T-helper 9 cell (primary cell): ENCODE results near the gene MAVS.
"Not testable (repeated sequence)": the region's sequence is repeated elsewhere in the genome, so short reads cannot be mapped to it uniquely, and the experiment has no call there.

Source experiments
- DNase-seq: peaks from one replicate; pipeline ENCODE4 v3.0.0-alpha.2; 2020

MAVS gene

DNA sequence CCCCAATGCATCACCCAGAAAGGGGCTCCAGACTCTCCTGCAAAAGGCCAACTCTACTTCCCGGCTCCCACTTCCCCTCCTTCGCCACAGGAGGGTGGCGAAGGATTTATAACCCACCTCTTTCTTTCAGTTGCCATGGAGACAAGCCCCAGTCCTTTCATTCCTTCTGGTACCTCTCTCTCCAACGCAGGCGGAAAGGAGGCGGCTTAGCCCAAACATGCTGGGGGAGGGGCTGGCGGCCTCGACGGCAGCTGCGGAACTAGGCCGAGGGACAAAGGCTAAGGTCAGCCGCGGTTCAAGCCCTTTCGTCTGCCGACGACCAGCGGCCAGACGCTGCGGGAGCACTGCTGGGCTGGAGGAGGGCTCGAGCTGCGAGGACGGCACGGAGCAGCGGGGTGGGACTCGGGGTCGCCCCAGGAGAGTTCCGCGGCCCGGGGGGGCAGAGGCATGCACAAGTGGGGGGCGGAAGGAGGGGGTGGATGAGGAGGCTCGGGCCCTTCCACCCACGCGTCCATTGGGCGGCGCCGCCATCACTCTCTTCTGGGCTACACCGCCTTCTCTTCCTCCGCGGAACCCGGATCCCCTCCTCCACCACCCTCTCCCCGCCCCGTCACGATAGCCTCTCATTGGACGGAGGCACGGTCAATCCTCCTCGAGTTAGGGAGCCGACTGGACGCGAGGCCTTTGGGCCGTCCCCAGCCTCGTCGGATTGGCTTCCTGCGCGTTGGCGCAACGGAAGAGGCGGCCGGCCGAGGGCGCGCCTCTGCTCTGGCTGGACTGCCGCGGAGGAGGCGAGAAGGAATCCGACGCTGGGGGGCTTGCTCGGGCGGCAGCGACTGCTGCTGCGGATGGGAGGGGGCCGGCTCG is 42.2 kb downstream of the MAVS start, which contains the start of gene PANK2:
PANK2 (plus strand) TSS at position 766 of the 867 bp plus-strand sequence.
- peak; percentile 94 for DNase-seq

DNA sequence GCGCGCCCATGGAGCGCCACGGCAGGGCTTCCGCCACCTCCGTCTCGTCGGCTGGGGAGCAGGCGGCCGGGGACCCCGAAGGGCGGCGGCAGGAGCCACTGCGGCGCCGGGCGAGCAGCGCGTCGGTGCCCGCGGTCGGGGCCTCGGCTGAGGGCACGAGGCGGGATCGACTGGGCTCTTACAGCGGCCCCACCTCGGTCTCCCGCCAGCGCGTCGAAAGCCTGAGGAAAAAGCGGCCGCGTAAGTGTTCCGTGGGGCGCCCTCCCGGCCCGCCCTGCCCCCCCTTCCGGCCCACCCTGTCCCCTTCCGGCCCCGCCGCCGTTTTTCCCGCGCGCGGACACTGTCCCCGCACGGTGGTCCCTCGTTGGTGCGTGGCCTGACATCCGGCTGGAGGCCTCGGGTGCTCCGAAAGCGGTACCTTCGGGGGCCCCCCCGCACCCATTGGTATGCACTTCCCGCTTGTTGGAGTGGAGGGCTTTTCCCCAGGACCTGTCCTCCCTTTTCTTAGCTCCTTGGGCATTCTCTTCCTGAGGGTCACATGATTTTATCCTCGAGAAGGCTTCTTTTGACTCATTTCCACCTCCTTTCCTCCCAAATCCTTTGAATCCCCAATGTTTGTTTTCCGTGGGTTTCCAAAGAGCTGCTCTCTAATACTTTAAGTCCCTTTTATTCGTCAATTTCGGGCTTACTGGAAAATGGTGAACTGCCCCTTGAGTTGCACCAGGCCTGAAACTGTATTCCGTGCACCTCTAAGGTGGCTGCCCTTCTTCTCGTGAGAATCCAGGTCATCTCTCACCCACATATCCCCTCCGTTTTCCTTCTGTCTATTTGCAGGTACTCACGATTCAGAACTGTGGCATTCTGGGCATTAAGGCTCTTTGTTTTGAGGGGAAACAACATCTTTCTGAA is 43.1 kb downstream of the MAVS start:
- DNase-seq = peak; percentile 28

DNA sequence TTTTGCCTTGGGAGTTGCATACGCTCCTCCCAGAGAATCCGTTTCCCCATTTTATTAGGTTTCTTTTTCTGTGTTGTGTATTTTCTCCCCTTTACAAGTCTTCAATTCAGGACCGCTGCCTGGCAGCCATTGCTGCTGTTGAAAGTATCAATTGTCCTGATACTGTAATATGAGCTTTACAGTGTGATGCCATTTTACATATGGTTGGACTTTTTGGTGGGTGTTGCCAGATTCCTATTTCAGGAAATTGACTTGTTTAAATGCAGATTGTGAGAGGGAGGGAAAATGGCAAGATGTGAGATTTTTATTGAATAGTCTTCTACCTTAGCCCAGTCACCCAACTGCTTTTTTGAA is 43.7 kb downstream of the MAVS start:
- DNase-seq = no peak

DNA sequence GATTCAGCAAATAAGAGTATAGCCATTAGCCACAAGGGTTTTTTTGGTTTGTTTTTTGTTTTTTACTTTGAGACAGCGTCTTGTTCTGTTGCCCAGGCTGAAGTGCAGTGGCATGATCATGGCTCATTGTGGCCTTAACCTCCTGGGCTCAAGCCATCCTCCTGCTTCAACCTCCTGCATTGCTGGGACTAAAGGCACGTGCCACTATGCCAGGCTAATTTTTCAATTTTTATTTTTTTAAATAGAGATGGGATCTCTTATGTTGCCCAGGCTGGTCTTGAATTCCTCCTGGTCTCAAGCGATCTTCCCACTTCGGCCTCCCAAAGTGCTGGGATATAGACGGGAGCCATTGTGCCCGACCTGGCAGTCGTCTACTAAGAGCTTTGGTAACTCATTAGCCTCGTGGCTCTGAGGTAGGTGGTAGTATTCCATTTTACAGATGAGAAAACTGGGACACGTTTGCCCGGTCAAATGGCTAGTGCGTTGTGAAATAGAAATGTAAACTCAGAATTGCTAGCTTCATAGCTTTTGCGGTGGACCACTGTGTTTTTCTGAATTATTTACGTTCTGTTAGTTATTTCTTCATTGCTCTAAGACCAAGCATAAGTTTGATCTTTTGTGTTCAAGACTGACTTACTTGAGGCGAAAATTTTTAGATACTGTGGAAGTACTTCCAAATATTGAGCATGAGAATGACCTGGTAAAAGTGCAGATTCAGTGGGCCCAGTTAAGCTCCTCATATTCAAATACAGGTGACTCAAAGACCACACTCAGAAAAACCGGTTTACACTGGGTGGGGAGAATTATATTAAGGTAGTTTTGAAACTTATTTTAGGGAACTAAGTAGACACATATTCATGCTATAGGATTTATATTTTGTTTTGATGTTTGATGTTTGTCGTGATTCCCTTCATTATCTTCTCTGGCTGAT is 44.6 kb downstream of the MAVS start:
- no peak for DNase-seq

DNA sequence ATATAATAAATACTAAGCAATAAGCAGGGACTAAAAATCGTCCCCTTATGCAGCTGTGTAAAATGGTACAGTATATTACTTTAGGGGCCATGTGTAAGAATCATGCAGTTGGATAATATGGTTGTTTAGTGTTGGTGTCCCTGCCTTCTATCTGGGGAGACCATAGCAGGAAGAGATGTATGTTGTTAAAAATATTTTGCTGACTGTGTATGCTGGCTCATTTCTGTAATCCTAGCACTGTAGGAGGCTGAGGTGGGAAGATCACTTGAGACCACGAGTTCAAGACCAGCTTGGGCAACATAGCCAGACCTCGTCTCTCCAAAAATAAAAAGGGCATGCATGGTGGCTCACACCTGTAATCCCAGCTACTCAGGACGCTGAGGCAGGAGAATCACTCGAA is 48.2 kb downstream of the MAVS start:
- no peak for DNase-seq

DNA sequence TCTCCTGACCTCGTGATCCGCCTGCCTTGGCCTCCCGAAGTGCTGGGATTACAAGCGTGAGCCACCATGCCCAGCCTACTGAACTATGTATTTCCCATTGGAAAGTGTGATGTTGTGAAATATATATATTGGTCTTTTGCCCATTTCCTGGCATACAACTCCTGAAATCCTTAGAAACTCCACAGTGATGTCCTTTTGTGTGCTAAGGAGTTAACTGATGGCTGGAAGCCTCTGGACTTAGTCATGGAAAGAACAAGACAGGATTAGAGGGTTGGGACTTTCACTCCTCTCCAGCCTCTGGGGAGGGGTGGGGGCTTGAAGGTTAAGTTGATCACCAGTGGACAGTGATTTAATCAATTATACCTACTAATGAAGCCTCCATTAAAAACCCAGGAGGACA is 49.7 kb downstream of the MAVS start:
- DNase-seq = no peak

DNA sequence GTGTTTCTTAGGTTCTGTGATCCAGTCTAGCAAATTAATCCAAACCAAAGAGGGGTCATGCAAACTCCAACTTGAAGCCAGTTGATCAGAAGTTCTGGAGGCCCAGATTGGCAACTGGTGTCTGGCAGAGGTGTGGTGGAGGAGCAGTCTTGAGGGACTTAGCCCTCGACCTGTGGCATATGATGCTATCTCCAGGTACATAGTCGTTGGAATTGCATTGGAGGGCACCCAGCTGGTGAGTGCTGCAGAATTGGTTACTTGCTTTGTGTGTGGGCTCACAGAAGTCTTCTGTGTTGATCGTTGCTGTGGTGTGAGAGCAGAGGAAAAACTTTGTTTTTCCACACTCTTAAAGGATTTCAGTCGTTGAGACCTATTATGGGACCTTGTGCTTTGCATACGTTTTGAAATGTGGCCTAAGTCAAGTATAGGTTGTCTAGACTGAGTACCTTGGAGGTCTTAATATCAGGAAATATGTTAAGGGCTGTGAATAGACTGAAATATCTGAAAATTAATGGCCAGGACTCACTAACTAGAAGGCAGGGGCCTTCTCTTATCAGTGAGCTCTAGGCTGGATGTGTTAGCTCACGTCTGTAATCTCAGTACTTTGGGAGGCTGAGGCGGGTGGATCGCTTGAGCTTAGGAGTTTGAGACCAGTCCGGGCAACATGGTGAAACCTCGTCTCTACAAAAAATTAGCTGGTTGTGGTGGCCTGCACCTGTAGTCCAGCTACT is 50.4 kb downstream of the MAVS start:
- DNase-seq = no peak

DNA sequence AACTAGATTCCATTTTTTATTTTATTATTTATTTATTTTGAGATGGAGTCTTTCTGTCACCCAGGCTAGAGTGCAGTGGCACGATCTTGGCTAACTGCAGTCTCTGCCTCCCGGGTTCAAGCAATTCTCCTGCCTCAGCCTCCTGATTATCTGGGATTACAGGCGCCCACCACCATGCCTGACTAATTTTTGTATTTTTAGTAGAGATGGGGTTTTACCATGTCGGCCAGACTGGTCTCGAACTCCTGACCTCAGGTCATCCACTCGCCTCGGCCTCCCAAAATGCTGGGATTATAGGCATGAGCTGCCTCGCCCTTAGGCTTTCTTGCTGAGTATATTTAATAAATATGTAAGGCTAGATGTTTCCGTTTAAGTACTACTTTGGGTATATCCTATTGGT is 51.5 kb downstream of the MAVS start:
- not testable (repeated sequence) for DNase-seq

DNA sequence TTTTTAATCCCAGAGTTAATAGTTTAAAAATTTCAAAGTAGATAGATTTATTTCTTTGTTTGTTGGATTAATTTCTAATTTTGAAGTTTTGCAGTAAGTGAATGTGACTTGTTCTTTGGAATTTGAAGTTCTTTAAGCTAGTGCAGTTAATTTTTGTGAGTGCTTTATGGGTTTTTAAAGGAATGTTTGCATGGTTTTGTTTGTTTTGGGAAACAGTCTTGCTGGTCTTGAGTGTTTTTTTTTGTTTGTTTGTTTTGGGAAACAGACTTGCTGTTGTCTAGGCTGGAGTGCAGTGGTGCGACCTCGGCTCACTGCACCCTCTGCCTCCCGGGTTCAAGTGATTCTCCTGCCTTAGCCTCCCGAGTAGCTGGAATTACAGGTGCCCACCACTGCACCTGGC is 52.0 kb downstream of the MAVS start:
- DNase-seq = no peak

DNA sequence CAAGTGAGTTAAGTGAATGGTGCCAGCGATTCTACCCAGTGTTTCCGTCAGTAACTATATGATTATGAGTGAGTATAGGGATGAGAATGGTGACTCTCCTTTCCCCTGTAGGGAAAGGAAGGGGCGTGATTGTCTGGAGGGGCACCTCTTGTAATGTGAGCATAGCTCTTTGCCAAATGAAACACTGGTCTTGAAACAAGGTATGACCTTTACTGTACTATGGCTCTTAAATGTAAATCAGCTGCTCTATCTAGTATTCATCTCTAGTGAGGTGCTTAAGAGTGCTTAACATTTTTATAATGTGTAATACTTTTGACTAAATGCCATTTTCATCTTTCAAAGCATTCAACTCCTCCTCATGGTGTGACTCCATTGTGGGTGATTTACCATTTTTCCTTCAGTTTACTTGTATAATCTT is 53.6 kb downstream of the MAVS start:
- DNase-seq = no peak

DNA sequence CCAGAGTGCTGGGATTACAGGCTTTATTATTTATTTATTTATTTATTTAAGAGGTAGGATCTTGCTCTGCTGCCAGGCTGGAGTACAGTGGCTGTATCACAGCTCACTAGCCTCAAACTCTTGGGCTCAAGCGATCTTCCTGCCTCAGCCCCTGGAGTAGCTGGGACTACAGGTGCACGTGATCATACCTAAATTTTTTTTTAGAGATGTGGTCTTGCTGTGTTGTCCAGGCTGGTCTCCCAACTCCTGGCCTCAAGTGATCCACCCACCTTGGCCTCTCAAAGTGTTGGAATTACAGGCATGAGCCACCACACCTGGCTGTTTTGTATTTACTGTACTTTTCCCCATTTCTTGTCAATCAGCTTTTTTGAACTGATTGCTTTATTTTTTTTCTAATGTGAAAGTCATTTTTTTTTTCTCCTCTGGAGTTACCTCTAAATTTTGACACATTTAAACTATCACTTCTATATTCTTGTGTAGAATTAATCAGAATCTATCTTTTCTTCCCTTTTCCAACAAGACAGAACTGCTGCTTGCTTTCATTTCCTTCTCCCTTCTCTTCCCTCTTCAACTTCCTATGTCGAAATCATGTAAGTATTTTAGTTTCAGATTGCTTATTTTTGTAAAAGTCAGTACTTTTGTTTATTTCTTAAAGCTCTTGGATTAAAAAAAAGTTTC is 54.5 kb downstream of the MAVS start:
- DNase-seq = no peak

DNA sequence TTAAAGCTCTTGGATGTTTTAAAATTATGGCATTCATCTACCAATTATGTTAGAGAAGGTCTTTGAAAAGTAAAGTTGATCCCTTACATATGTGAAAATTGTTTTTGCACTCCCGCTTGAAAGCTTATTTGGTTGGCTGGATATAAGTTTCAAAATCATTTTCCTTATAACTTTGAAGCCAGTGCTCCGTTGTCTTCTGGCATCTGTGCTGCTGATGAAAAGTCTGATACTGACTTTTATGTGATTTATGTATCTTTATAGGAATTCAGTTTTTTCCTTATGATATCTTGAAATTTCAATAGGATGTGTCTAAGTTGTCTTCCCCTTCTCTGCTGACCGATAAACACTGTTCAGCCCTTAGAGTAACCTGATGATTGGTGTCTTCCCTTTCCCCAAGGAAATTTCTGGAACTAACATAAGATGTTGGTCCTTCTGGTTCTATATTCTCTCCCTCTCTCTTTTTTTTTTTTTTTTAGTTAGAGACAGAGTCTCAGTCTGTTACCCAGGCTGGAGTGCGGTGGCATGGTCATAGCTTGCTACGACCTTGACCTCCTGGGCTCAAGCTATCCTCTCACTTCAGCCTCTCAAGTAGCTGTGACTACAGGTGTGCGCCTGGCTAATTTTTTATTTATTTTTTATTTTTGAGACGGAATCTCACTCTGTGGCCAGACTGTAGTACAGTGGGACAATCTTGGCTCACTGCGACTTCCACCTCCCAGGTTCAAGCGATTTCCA is 55.2 kb downstream of the MAVS start:
- DNase-seq = no peak

DNA sequence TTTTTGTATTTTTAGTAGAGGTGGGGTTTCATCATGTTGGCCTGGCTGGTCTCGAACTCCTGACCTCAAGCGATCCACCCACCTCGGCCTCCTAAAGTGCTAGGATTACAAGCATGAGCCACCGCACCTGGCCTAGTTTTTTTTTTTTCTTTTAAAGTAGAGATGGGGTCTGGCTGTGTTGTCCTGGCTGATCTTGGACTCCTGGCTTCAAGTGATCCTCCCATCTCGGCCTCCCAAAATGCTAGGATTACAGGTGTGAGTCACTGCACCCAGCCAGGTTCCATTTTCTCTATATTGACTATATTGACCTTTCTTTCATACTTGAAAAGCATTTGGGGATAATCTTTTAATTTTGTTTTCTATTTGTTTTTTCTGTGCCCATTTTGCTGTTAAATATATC is 55.8 kb downstream of the MAVS start:
- no peak for DNase-seq

DNA sequence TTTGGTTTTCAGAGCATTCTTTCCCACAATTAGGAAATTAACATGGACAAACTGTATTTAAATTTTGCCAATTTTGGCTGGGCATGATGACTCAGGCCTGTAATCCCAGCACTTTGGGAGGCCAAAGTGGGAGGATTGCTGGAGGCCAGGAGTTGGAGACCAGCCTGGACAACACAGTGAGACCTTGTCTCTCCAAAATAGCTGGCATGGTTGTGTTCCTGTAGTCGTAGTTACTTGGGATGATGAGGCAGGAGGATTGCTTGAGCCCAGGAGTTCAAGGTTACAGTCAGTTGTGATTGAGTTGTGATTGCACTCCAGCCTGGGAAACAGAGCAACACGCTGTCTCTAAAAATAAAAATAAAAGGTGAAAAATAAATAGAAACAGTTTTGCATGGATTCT is 57.6 kb downstream of the MAVS start:
- DNase-seq = no peak

DNA sequence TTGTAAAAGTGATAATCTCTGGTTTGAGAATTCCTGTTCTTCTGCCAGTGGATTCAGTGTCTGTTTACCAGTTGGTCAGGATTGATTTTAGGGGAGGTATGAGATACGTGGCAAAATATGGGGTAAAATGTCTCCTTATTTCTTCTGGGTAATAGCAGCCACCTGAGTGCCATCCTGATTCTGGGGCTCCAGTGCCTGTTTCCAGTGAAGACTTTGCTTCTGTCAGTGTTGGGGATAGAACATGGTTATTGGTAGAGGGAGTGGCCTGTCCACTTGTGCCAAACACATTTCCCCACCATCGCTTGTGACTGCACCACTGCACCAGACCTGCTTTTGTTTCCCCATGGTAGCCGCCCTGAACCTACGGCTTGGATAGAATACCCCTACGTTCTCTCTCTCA is 58.2 kb downstream of the MAVS start:
- no peak for DNase-seq

DNA sequence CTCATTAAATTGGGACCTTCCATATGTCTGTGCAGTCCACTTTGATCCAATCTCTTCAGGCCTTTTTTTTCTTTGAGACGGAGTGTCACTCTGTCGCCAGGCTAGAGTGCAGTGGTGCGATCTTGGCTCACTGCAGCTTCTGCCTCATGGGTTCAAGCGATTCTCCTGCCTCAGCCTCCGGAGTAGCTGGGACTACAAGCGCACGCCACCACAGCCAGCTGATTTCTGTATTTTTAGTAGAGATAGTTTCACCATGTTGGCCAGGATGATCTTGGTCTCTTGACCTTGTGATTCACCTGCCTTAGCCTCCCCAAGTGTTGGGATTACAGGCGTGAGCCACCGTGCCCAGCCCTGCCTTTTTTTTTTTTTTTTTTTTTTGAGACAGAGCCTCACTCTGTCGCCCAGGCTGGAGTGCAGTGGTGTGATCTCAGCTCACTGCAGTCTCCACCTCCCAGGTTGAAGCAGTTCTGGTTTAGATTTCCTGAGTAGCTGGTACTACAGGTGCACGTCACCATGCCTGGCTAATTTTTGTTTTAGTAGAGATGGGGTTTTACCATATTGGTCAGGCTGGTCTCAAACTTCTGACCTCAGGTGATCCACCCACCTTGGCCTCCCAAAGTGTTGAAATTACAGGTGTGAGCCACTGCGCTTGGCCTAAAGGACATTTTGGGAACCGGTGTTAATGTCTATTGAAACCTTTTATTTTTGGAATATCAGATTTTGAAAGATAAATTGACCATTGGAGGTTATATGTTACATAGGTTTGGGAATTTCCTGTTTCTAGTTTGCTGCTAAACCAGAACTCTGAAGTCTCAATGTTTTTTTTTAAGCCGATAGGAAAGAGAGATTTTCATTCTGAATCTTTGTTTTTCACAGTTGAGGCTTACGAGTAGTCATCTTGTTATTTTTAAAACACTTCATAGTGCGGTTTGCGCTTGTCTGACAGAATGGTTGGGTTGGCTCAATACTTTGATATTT is 60.4 kb downstream of the MAVS start:
- DNase-seq = not testable (repeated sequence)

DNA sequence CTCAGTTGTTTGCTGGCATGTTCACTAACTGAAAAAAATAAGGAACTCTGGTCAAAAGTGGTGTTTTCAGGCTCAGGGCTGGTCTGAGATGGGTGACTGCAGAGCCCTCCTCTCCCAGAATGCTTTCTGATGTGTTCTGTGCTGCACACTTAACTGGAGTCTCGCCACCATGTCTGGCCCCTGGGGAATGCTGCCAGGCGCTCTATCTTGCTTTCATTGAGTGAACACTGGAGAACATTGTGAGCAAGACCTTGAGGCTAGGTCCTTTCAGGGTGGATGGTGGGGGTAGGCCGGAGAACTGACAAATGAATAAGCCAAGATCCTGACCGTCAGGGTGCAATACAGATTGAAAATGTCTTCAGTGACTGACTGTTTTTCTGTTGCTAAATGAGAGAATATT is 62.0 kb downstream of the MAVS start:
- DNase-seq = no peak

DNA sequence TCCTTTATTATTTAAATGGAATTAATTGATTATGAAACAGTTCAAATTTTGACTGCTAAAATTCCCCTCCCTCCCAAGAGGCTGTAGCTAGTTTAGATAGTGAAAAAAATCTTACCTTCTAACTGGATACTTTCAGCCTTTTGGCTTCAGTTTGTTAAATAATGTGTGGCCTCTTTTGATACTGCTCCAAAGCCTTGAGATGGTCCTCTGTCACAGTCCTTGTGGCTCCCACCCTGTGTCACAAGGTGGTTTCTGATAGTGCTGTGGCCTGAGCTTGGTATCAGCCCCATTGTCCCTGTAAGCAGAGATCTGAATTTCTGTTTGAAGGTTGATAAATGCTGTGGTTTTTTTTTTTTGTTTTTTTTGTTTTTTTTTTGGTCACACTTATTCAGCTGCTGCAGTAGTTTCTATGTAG is 63.3 kb downstream of the MAVS start:
- no peak for DNase-seq

DNA sequence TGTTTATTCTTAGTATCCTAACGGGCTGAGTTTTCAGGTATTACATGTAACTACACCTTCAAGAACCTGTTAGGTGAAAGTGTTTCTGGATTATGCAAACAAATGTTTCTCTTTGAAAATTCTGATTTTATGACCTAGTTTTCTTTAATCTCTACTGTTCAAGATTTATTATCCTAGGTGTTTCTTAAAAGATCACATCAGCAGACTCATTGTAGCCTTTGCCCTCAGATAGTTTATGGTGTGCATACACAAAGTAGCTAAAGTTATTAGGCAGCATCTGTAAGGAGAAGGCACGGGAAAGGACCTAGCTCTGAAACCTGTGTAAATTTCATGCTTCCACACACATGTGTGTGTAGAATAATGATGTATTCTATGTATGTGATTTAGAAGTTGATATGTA is 64.2 kb downstream of the MAVS start:
- DNase-seq = no peak
